Renal pelvis (tissue), 4 donors: Measurements from ENCODE around the gene TBPL1. TPM values are rescaled to one million over a fixed set of nuclear protein-coding genes. Genes with fewer than 3 reads are reported as not detected.
A peak's percentile ranks its signal among the peaks of the same experiment; 100 is the strongest.
"Not testable (repeated sequence)": the region's sequence is repeated elsewhere in the genome, so short reads cannot be mapped to it uniquely, and the experiment has no call there.

Experiments used
- DNase-seq: peaks from one replicate; pipeline ENCODE4 v3.0.0-alpha.2; 2013
- polyA plus RNA-seq, 3 donors: library from polyadenylated mRNA; unstranded; fragments of 120-200 nt; gene quantifications; one replicate each; pipeline ENCODE4 v1.2.1, GENCODE V29; 2013; ENCODE audit not compliant: insufficient read length in 3 of 3

The TBPL1 gene
- polyA plus RNA-seq, 3 donors, result 44.6 to 47.3 (median 45.8) TPM

GRCh38 chr6:133948472-133948871, 4.6 kb upstream of the TBPL1 start:
- no peak for DNase-seq

GRCh38 chr6:133951227-133951626, 1.8 kb upstream of the TBPL1 start:
- no peak for DNase-seq

GRCh38 chr6:133951881-133952814, 876 bp upstream of the TBPL1 start:
- peak; percentile 77 for DNase-seq

GRCh38 chr6:133953634-133954415, 801 bp downstream of the TBPL1 start:
- no peak for DNase-seq

GRCh38 chr6:133954657-133955576, 1.9 kb downstream of the TBPL1 start:
- DNase-seq, result no peak

DNA sequence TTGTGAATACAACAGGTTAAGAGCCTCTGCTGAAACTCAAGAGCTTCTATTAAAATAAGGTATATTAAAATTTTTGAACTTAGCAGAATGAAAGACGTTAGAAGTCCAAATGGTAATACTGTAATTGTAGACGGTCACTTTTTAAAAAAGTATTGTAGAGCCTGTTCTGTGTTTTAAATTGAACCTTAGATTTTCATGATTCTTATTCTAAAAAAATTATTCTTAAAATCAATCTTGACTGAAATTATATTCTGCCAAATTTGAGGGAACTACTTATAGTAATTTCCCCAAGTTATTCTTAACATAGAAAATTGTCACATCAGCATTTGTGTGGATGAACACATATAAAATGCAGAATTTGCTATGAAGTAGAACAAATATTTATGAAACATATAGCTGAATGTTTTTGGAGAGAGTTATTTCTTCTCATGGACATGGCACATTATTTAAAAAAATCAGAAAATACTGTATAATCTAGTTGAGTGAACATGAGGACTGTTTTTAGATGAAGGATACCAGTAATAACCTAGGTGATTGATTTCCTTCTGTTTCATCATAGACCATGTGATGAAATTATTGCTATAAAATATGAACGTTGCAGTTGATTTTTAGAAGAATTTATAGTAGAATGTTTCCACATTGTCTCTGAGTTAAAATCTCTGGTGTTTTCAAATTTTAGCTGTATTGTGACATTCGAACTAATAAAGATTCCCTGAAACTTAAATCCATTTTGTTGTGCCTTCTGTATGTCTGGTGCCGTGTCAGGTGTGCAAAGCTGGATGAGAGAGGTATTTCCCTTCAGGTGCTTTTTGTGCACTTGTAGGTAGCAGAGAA, 2.8 kb downstream of the TBPL1 start:
- no peak for DNase-seq

GRCh38 chr6:133956416-133957049, 3.5 kb downstream of the TBPL1 start:
- no peak for DNase-seq

DNA sequence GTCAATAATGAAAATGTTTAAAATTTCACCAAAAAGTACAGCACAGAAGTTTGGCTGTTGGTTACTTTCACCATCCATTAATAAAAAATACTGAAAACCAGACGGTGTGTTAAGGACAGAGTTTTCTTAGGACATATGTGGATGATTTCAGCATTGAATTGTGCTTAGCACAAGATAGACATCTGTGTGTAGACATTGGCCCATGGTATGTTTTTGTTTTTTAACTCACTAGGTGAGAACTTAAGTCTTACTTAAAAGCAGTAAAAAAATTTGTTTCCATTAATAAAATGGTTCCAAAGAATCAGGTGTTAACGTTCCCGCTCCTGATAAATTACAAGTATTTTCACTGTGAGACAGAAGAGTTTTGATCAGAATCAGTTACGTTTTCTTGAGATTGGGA, 4.2 kb downstream of the TBPL1 start:
- no peak for DNase-seq

DNA sequence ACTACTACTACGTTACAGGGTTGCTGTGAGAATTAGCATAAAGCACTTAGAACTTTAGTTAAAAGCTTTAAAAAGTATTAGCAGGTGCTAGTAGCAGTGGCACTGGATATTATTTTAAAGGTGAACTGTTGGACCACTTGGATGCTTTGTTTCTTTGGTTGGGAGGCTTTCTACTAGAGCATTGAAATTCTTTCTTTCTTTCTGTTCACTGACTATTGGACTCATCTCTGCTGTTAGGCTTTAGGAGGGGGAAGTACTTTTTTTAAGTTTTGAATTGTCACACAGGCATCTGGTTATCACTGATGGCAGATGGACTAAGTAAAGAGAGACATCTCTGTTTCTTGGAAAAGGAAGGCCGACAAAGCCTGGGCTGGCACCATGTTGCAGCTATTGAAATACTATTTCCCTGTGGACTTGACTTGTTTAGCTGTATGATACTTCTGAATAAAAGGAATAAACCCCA, 4.8 kb downstream of the TBPL1 start:
- DNase-seq, result no peak

- no peak for DNase-seq
These were observed 5.8 kb downstream of the TBPL1 start for GRCh38 chr6:133958791-133959190.

GRCh38 chr6:133959667-133960368, 6.8 kb downstream of the TBPL1 start:
- DNase-seq, result no peak

- DNase-seq, result no peak
These were observed 8.8 kb downstream of the TBPL1 start for GRCh38 chr6:133961831-133962230.

DNA sequence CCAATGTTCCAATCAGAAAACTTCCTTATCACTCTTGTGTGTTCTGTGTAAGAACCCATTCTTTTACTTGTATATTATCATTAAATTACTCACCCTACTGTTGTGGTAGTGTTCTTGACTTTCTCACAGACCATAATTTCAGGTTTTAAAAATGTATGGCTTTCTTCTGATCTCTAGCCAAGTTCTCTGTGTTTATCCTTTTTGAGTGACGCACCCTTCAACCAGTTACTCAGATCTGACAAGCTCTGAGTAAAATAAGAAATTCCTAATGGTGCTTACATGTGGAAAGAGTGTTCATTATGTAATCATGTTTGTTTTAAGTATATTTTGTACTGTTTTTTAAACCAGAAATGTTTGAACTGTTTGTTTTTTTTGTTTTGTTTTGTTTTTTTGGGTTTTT, 11.0 kb downstream of the TBPL1 start:
- DNase-seq, result no peak

- DNase-seq, result no peak
These were observed 11.7 kb downstream of the TBPL1 start for GRCh38 chr6:133964702-133965101.

- no peak for DNase-seq
These were observed 12.9 kb downstream of the TBPL1 start for GRCh38 chr6:133965817-133966360.

- DNase-seq, result no peak
These were observed 13.8 kb downstream of the TBPL1 start for GRCh38 chr6:133966654-133967329.

DNA sequence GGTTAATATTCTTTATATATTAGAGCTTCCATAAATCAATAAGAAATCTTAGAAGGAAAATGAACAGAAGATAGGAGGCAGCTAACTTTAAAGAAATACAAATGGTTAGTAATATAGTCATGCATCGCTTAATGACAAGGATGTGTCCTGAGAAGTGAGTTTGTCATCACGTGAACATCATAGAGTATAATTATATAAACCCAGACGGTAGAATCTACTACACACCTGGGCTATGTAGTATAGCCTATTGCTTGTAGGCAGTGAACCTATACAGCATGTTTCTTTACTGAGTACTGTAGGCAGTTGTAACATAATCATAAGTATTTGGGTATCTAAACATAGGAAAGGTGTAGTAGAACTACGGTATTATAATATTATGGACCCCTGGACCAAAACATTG, 14.3 kb downstream of the TBPL1 start:
- DNase-seq, result no peak

GRCh38 chr6:133967835-133968234, 14.8 kb downstream of the TBPL1 start:
- not testable (repeated sequence) for DNase-seq
